ENCODE results near the gene PLPP4. TPM values are rescaled to one million over a fixed set of nuclear protein-coding genes. Genes with fewer than 3 reads are reported as not detected.

The PLPP4 gene
- total RNA-seq, 1 experiment from 2014 or later: 15.4 TPM

GRCh38 chr10:120609006-120609405, 152.0 kb downstream of the PLPP4 start:
- DNase-seq (ENCODE audit: low read depth): no peak

GRCh38 chr10:120610791-120611190, 153.8 kb downstream of the PLPP4 start:
- DNase-seq (ENCODE audit: low read depth): no peak

- no peak for DNase-seq (ENCODE audit: low read depth)
Measured at GRCh38 chr10:120612756-120613155, 155.7 kb downstream of the PLPP4 start.

- DNase-seq (ENCODE audit: low read depth): no peak
Measured at GRCh38 chr10:120613180-120613579, 156.2 kb downstream of the PLPP4 start.

GRCh38 chr10:120614680-120615079, 157.7 kb downstream of the PLPP4 start:
- peak; percentile 28 for DNase-seq (ENCODE audit: low read depth)

GRCh38 chr10:120616311-120616911, 159.4 kb downstream of the PLPP4 start:
- no peak for DNase-seq (ENCODE audit: low read depth)

GRCh38 chr10:120628197-120628596, 171.2 kb downstream of the PLPP4 start:
- no peak for DNase-seq (ENCODE audit: low read depth)

GRCh38 chr10:120630266-120630665, 173.2 kb downstream of the PLPP4 start:
- DNase-seq (ENCODE audit: low read depth): no peak

GRCh38 chr10:120632047-120632446, 175.0 kb downstream of the PLPP4 start:
- DNase-seq (ENCODE audit: low read depth): no peak

- no peak for DNase-seq (ENCODE audit: low read depth)
Measured at GRCh38 chr10:120632942-120633341, 175.9 kb downstream of the PLPP4 start.

GRCh38 chr10:120634659-120635058, 177.6 kb downstream of the PLPP4 start:
- no peak for DNase-seq (ENCODE audit: low read depth)
